K562 (cell line): ENCODE results near the gene SLX4IP. TPM values are rescaled to one million over a fixed set of nuclear protein-coding genes. Genes with fewer than 3 reads are reported as not detected.

Experiments used
- ATAC-seq: fragments of 200-7000 bp; cut with Tn5 transposase; 3 replicates; pipeline ENCODE4 v1.9.1; 2020; ENCODE audit warnings: moderate library complexity
- BruUV-seq: library from RNA; stranded (reverse); fragments of 400-500 nt; replicated peaks from 2 replicates; lab custom pipeline; 2021; lab: Mats Ljungman, UMichigan
- CTCF ChIA-PET: fragments of 300-600 bp; formaldehyde crosslinking; extraction: SDS; loops from one replicate; lab custom pipeline; 2021; ENCODE audit warnings: low intra/inter-chr PET ratio; lab: Yijun Ruan, JAX
- POLR2A ChIA-PET: fragments of 300-600, 350-650 bp; sonication (Branson Sonifier 250); formaldehyde crosslinking; extraction: SDS; loops from one replicate; lab custom pipeline; 2021; ENCODE audit warnings: antibody characterized with exemption, inconsistent platforms; lab: Yijun Ruan, JAX
- DNase-seq, 4 experiments: peaks; one replicate each; pipeline versions ENCODE4 v3.0.0 to v3.0.0-alpha.2; 2011 to 2018; ENCODE audit warnings: low spot score in 3 of 4, mixed read lengths in 3 of 4; ENCODE audit errors: extremely low read depth in 1 of 4
- FAIRE-seq: peaks from 2 replicates; lab custom pipeline; 2011; peaks lifted over from hg19 to GRCh38; lab: Jason Lieb, UNC
- H2AFZ ChIP-seq: 2 replicates; pipeline ENCODE4 v1.6.0; 2011; ENCODE audit warnings: low read depth, low read length, control low read depth, inconsistent platforms
- H3K27ac ChIP-seq: fragments of 200-600 bp; 3 replicates; pipeline ENCODE4 v1.8.0; 2011; ENCODE audit warnings: low read depth, mild to moderate bottlenecking, control low read depth, inconsistent platforms, low read length, moderate library complexity, mixed read lengths; ENCODE audit errors: extremely low read depth
- H3K27me3 ChIP-seq, 2 experiments: fragments of 300-600 bp in 1 of 2; 2 replicates in 1 of 2; 3 replicates in 1 of 2; pipeline versions ENCODE4 v1.6.0 to v1.8.0; 2011; ENCODE audit warnings: inconsistent platforms in 2 of 2, low read length in 2 of 2, mild to moderate bottlenecking in 1 of 2, mixed read lengths in 1 of 2, moderate library complexity in 1 of 2; ENCODE audit not compliant: control insufficient read depth in 2 of 2, insufficient read depth in 2 of 2
- H3K36me3 ChIP-seq: fragments of 300-600 bp; 3 replicates; pipeline ENCODE4 v1.8.0; 2011; ENCODE audit warnings: mild to moderate bottlenecking, low read length, inconsistent platforms; ENCODE audit not compliant: control insufficient read depth, insufficient read depth
- H3K4me1 ChIP-seq, 2 experiments: fragments of 200-600 bp in 1 of 2; replicated peaks in 1 of 2; 2 replicates in 1 of 2; 3 replicates in 1 of 2; pipeline versions ENCODE4 v1.5.1 to v1.8.0; 2011; ENCODE audit warnings: inconsistent platforms in 2 of 2, low read length in 2 of 2, mild to moderate bottlenecking in 1 of 2, mixed read lengths in 1 of 2, moderate library complexity in 1 of 2; ENCODE audit not compliant: control insufficient read depth in 2 of 2, insufficient read depth in 2 of 2
- H3K4me2 ChIP-seq: 2 replicates; pipeline ENCODE4 v1.6.1; 2011; ENCODE audit warnings: low read length, control low read depth, inconsistent platforms, mixed read lengths; ENCODE audit not compliant: insufficient read depth
- H3K4me3 ChIP-seq: fragments of 200-600 bp; sonication (generic), shearing (Covaris generic); 2 replicates; pipeline ENCODE4 v1.5.1; 2016; ENCODE audit warnings: control low read depth, inconsistent platforms
- H3K79me2 ChIP-seq: fragments of 200-600 bp; 3 replicates; pipeline ENCODE4 v1.8.0; 2011; ENCODE audit warnings: low read length, inconsistent platforms; ENCODE audit not compliant: control insufficient read depth, insufficient read depth
- H3K9ac ChIP-seq, 2 experiments: 2 replicates each; pipeline versions ENCODE4 v1.6.0 to v1.6.1; 2011; ENCODE audit warnings: low read depth in 2 of 2, low read length in 2 of 2, control low read depth in 1 of 2, inconsistent platforms in 1 of 2, mild to moderate bottlenecking in 1 of 2, mixed read lengths in 1 of 2; ENCODE audit not compliant: insufficient read depth in 1 of 2
- H3K9me1 ChIP-seq: one replicate; pipeline ENCODE4 v1.6.0; 2011; ENCODE audit warnings: inconsistent platforms, mild to moderate bottlenecking, low read length, moderate library complexity; ENCODE audit not compliant: control insufficient read depth, insufficient read depth
- H3K9me3 ChIP-seq: replicated peaks from 2 replicates; pipeline ENCODE4 v1.5.1; 2011; ENCODE audit warnings: low read depth, low read length, inconsistent platforms; ENCODE audit not compliant: control insufficient read depth, insufficient read depth
- H4K20me1 ChIP-seq: replicated peaks from 2 replicates; pipeline ENCODE4 v1.6.1; 2011; ENCODE audit warnings: low read length, inconsistent platforms, mixed read lengths; ENCODE audit not compliant: control insufficient read depth, insufficient read depth
- COPS2 ChIP-seq: fragments of 450-650 bp; conservative IDR thresholded peaks from 2 replicates; pipeline ENCODE4 v1.6.1; 2016; ENCODE audit warnings: mild to moderate bottlenecking, moderate library complexity
- DIDO1 ChIP-seq: fragments of 450-650 bp; IDR thresholded peaks from 2 replicates; pipeline ENCODE4 v1.6.1; 2016; ENCODE audit warnings: low read depth, missing biosample characterization, missing genetic modification characterization
- MTA3 ChIP-seq: fragments of 450-650 bp; formaldehyde crosslinking; IDR thresholded peaks from 2 replicates; pipeline ENCODE4 v1.6.1; 2017; ENCODE audit warnings: mild to moderate bottlenecking, borderline replicate concordance
- MYBL2 ChIP-seq, 2 experiments: fragments of 450-650 bp in 1 of 2; sonication (generic) in 1 of 2; formaldehyde crosslinking in 1 of 2; IDR thresholded peaks; 2 replicates each; pipeline versions ENCODE4 v1.6.1 to v1.8.1; 2017 to 2022; ENCODE audit warnings: borderline replicate concordance in 1 of 2, inconsistent platforms in 1 of 2, low read depth in 1 of 2, mild to moderate bottlenecking in 1 of 2, missing genetic modification reagents in 1 of 2, moderate library complexity in 1 of 2
- NFYB ChIP-seq: IDR thresholded peaks from 2 replicates; pipeline ENCODE4 v1.6.1; 2011; ENCODE audit warnings: mild to moderate bottlenecking, moderate library complexity; ENCODE audit not compliant: insufficient read length; ENCODE audit errors: extremely low read depth
- NRF1 ChIP-seq, 2 experiments: fragments of 450-650 bp; IDR thresholded peaks in 1 of 2; conservative IDR thresholded peaks in 1 of 2; 2 replicates each; pipeline ENCODE4 v1.6.1; 2014; ENCODE audit warnings: mild to moderate bottlenecking in 2 of 2
- POLR2H ChIP-seq: IDR thresholded peaks from 2 replicates; pipeline ENCODE4 v1.6.1; 2016; ENCODE audit warnings: missing genetic modification characterization, low read depth, mild to moderate bottlenecking, control low read depth, missing compliant biosample characterization, moderate library complexity
- RBBP5 ChIP-seq: fragments of 200-600 bp; sonication (generic); IDR thresholded peaks from 2 replicates; pipeline ENCODE4 v1.6.1; 2012; ENCODE audit warnings: borderline replicate concordance, mild to moderate bottlenecking, low read length, control low read depth, inconsistent platforms; ENCODE audit not compliant: insufficient read depth, poor library complexity, severe bottlenecking
- SRSF3 ChIP-seq: fragments of 200-400 bp; formaldehyde crosslinking; IDR thresholded peaks from 2 replicates; pipeline ENCODE4 v1.6.1; 2016; ENCODE audit warnings: mild to moderate bottlenecking, low read length, moderate library complexity; ENCODE audit not compliant: insufficient read depth
- TAL1 ChIP-seq: fragments of 450-650 bp; IDR thresholded peaks from 2 replicates; pipeline ENCODE4 v1.6.1; 2016; ENCODE audit warnings: mild to moderate bottlenecking
- UBTF ChIP-seq, 2 experiments: IDR thresholded peaks; 2 replicates each; pipeline ENCODE4 v1.6.1; 2012; ENCODE audit warnings: improper control_type of control experiment in 2 of 2, low read depth in 2 of 2, low read length in 2 of 2, borderline replicate concordance in 1 of 2
- ZFX ChIP-seq: sonication (generic); formaldehyde crosslinking; IDR thresholded peaks from 2 replicates; pipeline ENCODE4 v1.8.0; 2022; ENCODE audit warnings: mild to moderate bottlenecking, missing genetic modification reagents, moderate library complexity
- ZNF212 ChIP-seq: fragments of 450-650 bp; formaldehyde crosslinking; IDR thresholded peaks from 2 replicates; pipeline ENCODE4 v1.4.0; 2020; ENCODE audit warnings: mild to moderate bottlenecking
- ZNF408 ChIP-seq: fragments of 250-450 bp; sonication (Bioruptor Pico); IDR thresholded peaks from 2 replicates; pipeline ENCODE4 v1.4.0; 2020; ENCODE audit warnings: low read depth, mild to moderate bottlenecking, moderate library complexity
- ZNF766 ChIP-seq: fragments of 200-800 bp; sonication (Bioruptor generic); conservative IDR thresholded peaks from 2 replicates; pipeline ENCODE4 v1.6.1; 2016; ENCODE audit warnings: missing genetic modification characterization, missing compliant biosample characterization
- WGBS: fragments of 100-300 bp; shearing (Covaris generic); methylation state at CpG from one replicate; pipeline ENCODE4 v1.1.6; 2016; ENCODE audit warnings: low coverage, mixed read lengths; ENCODE audit not compliant: insufficient coverage; ENCODE audit errors: missing lambda C conversion rate; 5-methylcytosine and 5-hydroxymethylcytosine counted together
- in situ Hi-C: fragments of 300-500 bp; cut with MboI; formaldehyde crosslinking; loops from 4 replicates; pipeline ENCODE4 v1.15.0; 2018; ENCODE audit warnings: inconsistent platforms, mixed read lengths
- intact Hi-C: fragments of 100-400 bp; cut with micrococcal nuclease; formaldehyde crosslinking; loops from 2 replicates; pipeline ENCODE4 v1.14.2; 2022
- polyA plus RNA-seq, 8 experiments: library from polyadenylated mRNA; depleted of rRNA in 4 of 8; stranded (reverse) in 5 of 8; unstranded in 3 of 8; fragments of >200 nt; fragmentation: Nextera tagmentation in 2 of 8; fragmentation: Illumina TruSeq in 1 of 8; extraction: Ambion mirVana in 2 of 8; extraction: Trizol in 1 of 8; gene quantifications; 2 replicates each; pipeline versions ENCODE4 v1.2.1 to v1.2.3, GENCODE V29; 2011 to 2014; ENCODE audit warnings: inconsistent platforms in 1 of 8, missing spikeins in 1 of 8
- total RNA-seq, 7 experiments: library from RNA; depleted of rRNA in 6 of 7; stranded (reverse); fragments of >200 nt in 6 of 7; fragmentation: Illumina TruSeq in 2 of 7; extraction: Trizol in 2 of 7; gene quantifications; 2 replicates each; pipeline versions ENCODE4 v1.2.1 to v1.2.3, GENCODE V29; 2011 to 2021; ENCODE audit warnings: low replicate concordance in 1 of 7
- TF ChIP-seq, protein P1 (sequence below): fragments of 250-450 bp; sonication (Bioruptor Pico); IDR thresholded peaks from 2 replicates; pipeline ENCODE4 v1.5.0; 2020; ENCODE audit warnings: mild to moderate bottlenecking

SLX4IP gene
- total and polyA plus RNA-seq, 9 of the 15 experiments (the other 6 are each of a cell fraction or from before 2014, with no cell fraction given): 1.5 to 5.9 (median 3.5) TPM

DNA sequence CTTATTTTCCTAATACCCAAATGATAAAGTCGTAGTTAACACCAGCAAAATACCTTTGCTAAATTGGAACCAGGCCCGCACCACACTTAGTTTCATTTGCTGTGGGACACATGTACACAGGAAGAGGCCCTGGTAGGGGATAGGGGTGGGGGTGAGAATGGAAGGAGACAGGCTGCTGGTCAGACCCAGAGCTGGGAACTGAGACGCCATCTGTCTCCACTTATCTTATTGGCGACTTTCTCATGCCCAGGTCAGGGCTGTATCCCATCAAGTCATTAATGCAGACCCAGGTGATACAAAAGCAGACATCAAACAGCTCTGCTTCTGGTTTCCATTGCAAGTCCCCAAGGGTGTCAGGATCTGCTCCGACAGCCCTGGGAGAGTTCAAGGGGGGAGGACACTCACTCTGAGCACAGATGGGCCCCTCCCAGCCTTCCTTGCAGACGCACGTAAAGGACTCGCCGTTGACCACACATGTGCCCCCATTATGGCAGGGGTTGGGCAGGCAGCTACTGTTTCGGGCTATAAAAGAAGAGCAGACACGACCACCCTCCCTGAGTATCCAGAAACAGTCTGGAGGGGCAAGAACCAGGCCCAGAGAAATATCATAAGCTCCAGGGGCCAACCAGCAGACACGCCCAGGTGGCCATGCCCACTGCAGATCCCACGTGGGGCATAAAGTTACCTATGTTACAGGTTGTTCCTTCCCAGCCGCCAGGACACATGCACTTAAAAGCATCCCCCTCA, 209.5 kb downstream of the SLX4IP start (continued):
- TF ChIP-seq UBTF (IDR thresholded peaks at IDR 0.05; ENCODE audit: borderline replicate concordance in 1 of 2, low read depth in 2 of 2, low read length in 2 of 2) (no peak), ZNF408 (CRISPR knock-in tag) (no peak), NFYB (no peak), POLR2H (tag) (no peak), SRSF3 (no peak), MYBL2 (IDR thresholded peaks at IDR 0.05; ENCODE audit: low read depth) (no peak), MYBL2 (CRISPR knock-in tag; IDR thresholded peaks at IDR 0.05; ENCODE audit: borderline replicate concordance) (no peak)

DNA sequence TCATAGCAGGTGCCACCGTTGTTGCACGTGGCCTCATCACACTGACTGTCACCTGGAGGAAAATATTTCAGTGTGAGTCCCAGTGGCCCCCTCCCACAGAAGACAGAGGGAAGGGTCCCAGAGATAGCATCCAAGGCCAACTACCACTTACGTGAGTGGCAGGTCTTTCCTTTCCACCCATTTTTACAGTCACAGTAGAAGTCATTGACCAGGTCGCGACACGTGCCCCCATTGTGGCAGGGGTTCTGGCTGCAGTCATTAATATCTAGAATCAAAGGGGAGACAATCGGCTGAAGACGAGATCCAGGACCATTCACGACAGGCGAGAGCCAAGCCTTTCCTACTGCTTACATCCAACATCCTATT, 210.1 kb downstream of the SLX4IP start:
- ChIA-PET CTCF (no interaction called here), POLR2A (interaction anchor here (1.1 kb wide), 1 partner anchor 211 kb away, joined by 3 read pairs; the partner anchor contains the start of gene MKKS)
- ATAC-seq: no peak
- Histone ChIP-seq H3K4me1 (no peaks in the 10 kb centered on the region), H2AFZ (no peak overlapping the region), H3K27me3 (peaks cover 3 to 25% of the 10 kb centered on the region in 2 experiments; a peak in 3 of 5 replicates), H3K9me3 (no peaks in the 10 kb centered on the region), H3K36me3 (no peaks in the 10 kb centered on the region), H3K4me3 (no peak overlapping the region), H3K9ac (no peak overlapping the region), H4K20me1 (no peaks in the 10 kb centered on the region), H3K9me1 (no peaks in the 10 kb centered on the region), H3K79me2 (no peaks in the 10 kb centered on the region), H3K4me2 (no peak overlapping the region), H3K27ac (no peak overlapping the region)
- no peak for FAIRE-seq
- WGBS: 36% methylated on average over 8 of the region's 10 CpGs
- in situ Hi-C loops (no loop called here), intact Hi-C loops (loop anchor here (5.0 kb wide), 1 partner anchor 93 kb away; no protein-coding TSS in a partner anchor)
- DNase-seq: no peak
- no TSS peak for BruUV-seq
- TF ChIP-seq DIDO1 (tag) (no peak), COPS2 (no peak), NRF1 (conservative IDR thresholded peaks at IDR 0.05 in 1 of 2, IDR thresholded peaks at IDR 0.05 in 1 of 2) (no peak), ZNF766 (no peak), ZNF212 (CRISPR knock-in tag) (no peak), TAL1 (no peak), RBBP5 (no peak), MTA3 (no peak), ZFX (CRISPR knock-in tag) (no peak)
- TF ChIP-seq, protein P1, sequence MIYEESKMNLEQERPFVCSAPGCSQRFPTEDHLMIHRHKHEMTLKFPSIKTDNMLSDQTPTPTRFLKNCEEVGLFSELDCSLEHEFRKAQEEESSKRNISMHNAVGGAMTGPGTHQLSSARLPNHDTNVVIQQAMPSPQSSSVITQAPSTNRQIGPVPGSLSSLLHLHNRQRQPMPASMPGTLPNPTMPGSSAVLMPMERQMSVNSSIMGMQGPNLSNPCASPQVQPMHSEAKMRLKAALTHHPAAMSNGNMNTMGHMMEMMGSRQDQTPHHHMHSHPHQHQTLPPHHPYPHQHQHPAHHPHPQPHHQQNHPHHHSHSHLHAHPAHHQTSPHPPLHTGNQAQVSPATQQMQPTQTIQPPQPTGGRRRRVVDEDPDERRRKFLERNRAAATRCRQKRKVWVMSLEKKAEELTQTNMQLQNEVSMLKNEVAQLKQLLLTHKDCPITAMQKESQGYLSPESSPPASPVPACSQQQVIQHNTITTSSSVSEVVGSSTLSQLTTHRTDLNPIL (CRISPR knock-in tag): no peak
